ENCODE data around the gene ZNFX1. TPM values are rescaled to one million over a fixed set of nuclear protein-coding genes. Genes with fewer than 3 reads are reported as not detected.
"Not testable (repeated sequence)": the region's sequence is repeated elsewhere in the genome, so short reads cannot be mapped to it uniquely, and the experiment has no call there.

Gene ZNFX1
- total RNA-seq, 3 donors from 2014 or later (not counting 1 experiment from before 2014, with no cell fraction given): 55.8 to 58.5 (median 57.8) TPM

- TF ChIP-seq, protein P1, sequence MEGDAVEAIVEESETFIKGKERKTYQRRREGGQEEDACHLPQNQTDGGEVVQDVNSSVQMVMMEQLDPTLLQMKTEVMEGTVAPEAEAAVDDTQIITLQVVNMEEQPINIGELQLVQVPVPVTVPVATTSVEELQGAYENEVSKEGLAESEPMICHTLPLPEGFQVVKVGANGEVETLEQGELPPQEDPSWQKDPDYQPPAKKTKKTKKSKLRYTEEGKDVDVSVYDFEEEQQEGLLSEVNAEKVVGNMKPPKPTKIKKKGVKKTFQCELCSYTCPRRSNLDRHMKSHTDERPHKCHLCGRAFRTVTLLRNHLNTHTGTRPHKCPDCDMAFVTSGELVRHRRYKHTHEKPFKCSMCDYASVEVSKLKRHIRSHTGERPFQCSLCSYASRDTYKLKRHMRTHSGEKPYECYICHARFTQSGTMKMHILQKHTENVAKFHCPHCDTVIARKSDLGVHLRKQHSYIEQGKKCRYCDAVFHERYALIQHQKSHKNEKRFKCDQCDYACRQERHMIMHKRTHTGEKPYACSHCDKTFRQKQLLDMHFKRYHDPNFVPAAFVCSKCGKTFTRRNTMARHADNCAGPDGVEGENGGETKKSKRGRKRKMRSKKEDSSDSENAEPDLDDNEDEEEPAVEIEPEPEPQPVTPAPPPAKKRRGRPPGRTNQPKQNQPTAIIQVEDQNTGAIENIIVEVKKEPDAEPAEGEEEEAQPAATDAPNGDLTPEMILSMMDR (IDR thresholded peaks at IDR 0.05): no peak
- 85% methylated on average over 4 of the region's 4 CpGs for WGBS (ENCODE audit: insufficient coverage)
Measured at GRCh38 chr20:49199729-49200293, 78.0 kb downstream of the ZNFX1 start.

DNA sequence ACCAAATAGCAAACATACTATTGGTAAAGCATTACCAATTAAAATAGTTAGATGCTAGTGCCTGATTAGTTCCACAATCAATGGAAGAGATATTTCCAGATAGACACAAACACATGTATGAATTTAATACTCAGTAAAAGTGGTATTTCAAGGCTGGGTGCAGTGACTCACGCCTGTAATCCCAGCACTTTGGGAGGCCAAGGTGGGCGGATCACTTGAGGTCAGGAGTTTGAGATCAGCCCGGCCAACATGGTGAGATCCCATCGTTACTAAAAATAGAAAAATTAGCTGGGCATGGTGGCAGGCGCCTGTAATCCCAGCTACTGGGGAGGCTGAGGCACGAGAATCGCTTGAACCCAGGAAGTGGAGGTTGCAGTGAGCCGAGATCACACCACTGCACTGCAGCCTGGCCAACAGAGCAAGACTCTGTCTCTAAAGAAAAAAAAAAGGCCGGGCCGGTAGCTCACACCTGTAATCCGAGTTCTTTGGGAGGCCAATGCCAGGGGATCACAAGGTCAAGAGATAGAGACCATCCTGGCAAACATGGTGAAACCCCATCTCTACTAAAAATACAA, 84.8 kb downstream of the ZNFX1 start:
- H3K27me3 ChIP-seq (ENCODE audit: control insufficient read depth, insufficient read depth, low read length); H3K36me3 Mint-ChIP-seq; H3K36me3 ChIP-seq (ENCODE audit: control insufficient read depth, insufficient read depth, low read length); H3K4me3 ChIP-seq (ENCODE audit: low read length); H3K27ac Mint-ChIP-seq; DNase-seq; H3K27ac ChIP-seq (ENCODE audit: low read length); H3K4me1 Mint-ChIP-seq; H3K27me3 Mint-ChIP-seq (ENCODE audit: low read depth in 2 of 2); ATAC-seq; H3K4me3 Mint-ChIP-seq; H3K4me1 ChIP-seq (ENCODE audit: control insufficient read depth, insufficient read depth, low read length); intact Hi-C loops (cut with micrococcal nuclease); H3K9me3 ChIP-seq (ENCODE audit: control insufficient read depth, insufficient read depth, low read length); H3K9me3 Mint-ChIP-seq: not testable (repeated sequence)
- WGBS (ENCODE audit: insufficient coverage): 84% methylated on average over 11 of the region's 11 CpGs

More at GRCh38 chr20:49199729-49200293, 78.0 kb downstream of the ZNFX1 start:
- H3K27ac Mint-ChIP-seq: no peak overlapping the region
- H3K27me3 ChIP-seq (ENCODE audit: control insufficient read depth, insufficient read depth, low read length): no peaks in the 10 kb centered on the region
- H3K27ac ChIP-seq (ENCODE audit: low read length): no peak overlapping the region
- no peaks in the 10 kb centered on the region for H3K9me3 ChIP-seq (ENCODE audit: control insufficient read depth, insufficient read depth, low read length)
- no peaks in the 10 kb centered on the region for H3K36me3 Mint-ChIP-seq
- no peaks in the 10 kb centered on the region for H3K36me3 ChIP-seq (ENCODE audit: control insufficient read depth, insufficient read depth, low read length)
- intact Hi-C loops (cut with micrococcal nuclease): no loop called here
- DNase-seq (no peak), ATAC-seq (no peak)
- H3K9me3 Mint-ChIP-seq: no peaks in the 10 kb centered on the region
- H3K4me1 ChIP-seq (ENCODE audit: control insufficient read depth, insufficient read depth, low read length): no peaks in the 10 kb centered on the region
- no peak overlapping the region for H3K4me3 Mint-ChIP-seq
- no peaks in the 10 kb centered on the region for H3K4me1 Mint-ChIP-seq
- no peak overlapping the region for H3K4me3 ChIP-seq (ENCODE audit: low read length)
- no peaks in the 10 kb centered on the region for H3K27me3 Mint-ChIP-seq (ENCODE audit: low read depth in 2 of 2)

Other genes with a start within 250 kb of the ZNFX1 start
- 10 to 100 TPM; 24.6 to 29.5 (median 25.8) TPM for gene CSE1L, start 231.7 kb downstream of the ZNFX1 start, total RNA-seq
- gene STAU1, start 89.7 kb downstream of the ZNFX1 start, total RNA-seq: 10 to 100 TPM; 47.3 to 54.9 (median 49.9) TPM
- gene DDX27, start 58.6 kb downstream of the ZNFX1 start, total RNA-seq: 10 to 100 TPM; 71.5 to 91.3 (median 75.9) TPM
- under 1 TPM in 1 of 3 donors, not detected in 2; 0.09 TPM for gene KCNB1, start 204.6 kb upstream of the ZNFX1 start, total RNA-seq

All from natural killer cell (primary cell).